OCI-LY7 (cell line): Measurements from ENCODE around the gene NOVA2. TPM values are rescaled to one million over a fixed set of nuclear protein-coding genes. Genes with fewer than 3 reads are reported as not detected.

Source experiments
- BruUV-seq: library from RNA; stranded (reverse); fragments of 400-500 nt; replicated peaks from 2 replicates; lab custom pipeline; 2021; lab: Mats Ljungman, UMichigan
- CTCF ChIA-PET: fragments of 300-600 bp; sonication (Branson Sonifier 250); formaldehyde crosslinking; loops from one replicate; lab custom pipeline; 2022; ENCODE audit warnings: antibody characterized with exemption; ENCODE audit not compliant: unreplicated experiment; lab: Charles Lee
- POLR2A ChIA-PET: fragments of 300-600 bp; sonication (Branson Sonifier 250); formaldehyde crosslinking; loops from one replicate; lab custom pipeline; 2022; ENCODE audit warnings: antibody characterized with exemption; lab: Charles Lee
- DNase-seq: peaks from one replicate; pipeline ENCODE4 v3.0.0-alpha.2; 2015; ENCODE audit warnings: low spot score
- H2AFZ ChIP-seq: fragments of 200-600 bp; sonication (generic), shearing (Covaris generic); 2 replicates; pipeline ENCODE4 v1.6.1; 2014; ENCODE audit warnings: mild to moderate bottlenecking, antibody characterized with exemption, low read length, moderate library complexity
- H3K27ac ChIP-seq: fragments of 200-600 bp; sonication (generic); 2 replicates; pipeline ENCODE4 v1.5.1; 2014; ENCODE audit warnings: mixed run types, low read depth, mild to moderate bottlenecking, moderate library complexity, low read length, inconsistent platforms; ENCODE audit not compliant: poor library complexity, severe bottlenecking
- H3K36me3 ChIP-seq: fragments of 200-600 bp; sonication (generic); 2 replicates; pipeline ENCODE4 v1.6.1; 2014; ENCODE audit warnings: mild to moderate bottlenecking, antibody characterized with exemption, low read length, moderate library complexity, mixed read lengths; ENCODE audit not compliant: insufficient read depth
- H3K4me1 ChIP-seq: fragments of 200-600 bp; sonication (generic); 2 replicates; pipeline ENCODE4 v1.5.1; 2014; ENCODE audit warnings: mild to moderate bottlenecking, low read length; ENCODE audit not compliant: insufficient read depth, poor library complexity, severe bottlenecking
- H3K4me2 ChIP-seq: fragments of 200-600 bp; sonication (generic); 2 replicates; pipeline ENCODE4 v1.6.1; 2014; ENCODE audit warnings: mild to moderate bottlenecking, low read length
- H3K4me3 ChIP-seq: fragments of 200-600 bp; sonication (generic); 2 replicates; pipeline ENCODE4 v1.5.1; 2014; ENCODE audit warnings: mild to moderate bottlenecking, low read depth, low read length; ENCODE audit not compliant: poor library complexity, severe bottlenecking
- H3K79me2 ChIP-seq: fragments of 200-600 bp; sonication (generic); 2 replicates; pipeline ENCODE4 v1.6.1; 2016; ENCODE audit warnings: low read depth, mild to moderate bottlenecking, low read length, moderate library complexity, mixed read lengths; ENCODE audit not compliant: insufficient read depth
- H3K9me2 ChIP-seq: fragments of 200-600 bp; sonication (generic); 2 replicates; pipeline ENCODE4 v1.6.1; 2016; ENCODE audit warnings: mild to moderate bottlenecking, low read length, mixed read lengths; ENCODE audit not compliant: insufficient read depth
- H3K9me3 ChIP-seq: fragments of 200-600 bp; sonication (generic); 2 replicates; pipeline ENCODE4 v1.6.1; 2014; ENCODE audit warnings: mild to moderate bottlenecking, mixed run types, low read length, mixed read lengths
- H4K20me1 ChIP-seq: fragments of 200-600 bp; sonication (generic); 2 replicates; pipeline ENCODE4 v1.6.1; 2014; ENCODE audit warnings: mild to moderate bottlenecking, antibody characterized with exemption, low read length, moderate library complexity, mixed read lengths; ENCODE audit not compliant: insufficient read depth
- CTCF ChIP-seq: fragments of 200-600 bp; sonication (generic); conservative IDR thresholded peaks from 2 replicates; pipeline ENCODE4 v1.5.1; 2014; ENCODE audit warnings: mild to moderate bottlenecking, antibody characterized with exemption, low read length, moderate library complexity, mixed read lengths
- EZH2phosphoT487 ChIP-seq: fragments of 200-600 bp; sonication (generic); IDR thresholded peaks from 2 replicates; pipeline ENCODE4 v1.6.1; 2018; ENCODE audit warnings: low read depth, borderline replicate concordance, mild to moderate bottlenecking, mixed run types, antibody characterized with exemption, low read length, moderate library complexity, mixed read lengths
- intact Hi-C: fragments of 100-400 bp; cut with micrococcal nuclease; formaldehyde crosslinking; loops from one replicate; pipeline ENCODE4 v1.10.0; 2022; ENCODE audit not compliant: unreplicated experiment
- total RNA-seq, 2 experiments: library from RNA; depleted of rRNA in 1 of 2; stranded (reverse); fragments of >200 nt in 1 of 2; shearing (Covaris generic) in 1 of 2; gene quantifications; 2 replicates each; pipeline ENCODE4 v1.2.3, GENCODE V29; 2014 to 2022

Gene NOVA2
- total RNA-seq, 2 experiments from 2014 or later, result 0.19 TPM; not detected in 1

GRCh38 chr19:45885556-45886426 lies 87.9 kb downstream of the NOVA2 start, which contains the start of gene IRF2BP1:
TSS of gene IRF2BP1 (minus strand) at chr19:45886141. CDS start at chr19:45885774, 367 bp downstream.
- no peaks in the 10 kb centered on the region for H3K9me2 ChIP-seq
- H4K20me1 ChIP-seq, result no peaks in the 10 kb centered on the region
- ChIA-PET CTCF (interaction anchor here (1.1 kb wide), 1 partner anchor 69 kb away, joined by 3 read pairs; no protein-coding TSS in a partner anchor), POLR2A (interaction anchor here (0.6 kb wide), 3 partner anchors 30 to 384 kb away, joined by 3 to 4 read pairs (median 4); partner anchors contain the start of gene CCDC61)
- H3K4me1 ChIP-seq, result peaks cover 44% of the 10 kb centered on the region
- peak; percentile 95 for DNase-seq
- H3K4me3 ChIP-seq, result peak within 1 kb of the TSS; percentile 98
- H3K36me3 ChIP-seq, result peaks cover 19% of the 10 kb centered on the region; the same call in 1 of the 2 replicates
- intact Hi-C loops, result loop anchor here (10.0 kb wide), 1 partner anchor 181 kb away; no protein-coding TSS in a partner anchor
- peaks cover 18% of the 10 kb centered on the region; the same call in 1 of the 2 replicates for H3K79me2 ChIP-seq
- no peak for TF ChIP-seq CTCF
- TF ChIP-seq EZH2phosphoT487, result no peak
- peak within 1 kb of the TSS; percentile 75 for H3K27ac ChIP-seq
- no TSS peak for BruUV-seq
- H3K9me3 ChIP-seq, result no peaks in the 10 kb centered on the region
- H2AFZ ChIP-seq, result peak within 1 kb of the TSS; percentile 53
- peak within 1 kb of the TSS; percentile 95 for H3K4me2 ChIP-seq

GRCh38 chr19:45884682-45885555 lies 88.7 kb downstream of the NOVA2 start:
- intact Hi-C loops, result loop anchor here (10.0 kb wide), 1 partner anchor 180 kb away; no protein-coding TSS in a partner anchor
- Histone ChIP-seq H3K79me2 (peaks cover 18% of the 10 kb centered on the region; the same call in 1 of the 2 replicates), H3K9me3 (no peaks in the 10 kb centered on the region), H4K20me1 (no peaks in the 10 kb centered on the region), H3K27ac (peak overlapping the region; percentile 75), H2AFZ (peak overlapping the region; percentile 7; the same call in 1 of the 2 replicates), H3K4me2 (peak overlapping the region; percentile 95), H3K4me1 (peaks cover 44% of the 10 kb centered on the region), H3K36me3 (peaks cover 13% of the 10 kb centered on the region; the same call in 1 of the 2 replicates), H3K9me2 (no peaks in the 10 kb centered on the region), H3K4me3 (peak overlapping the region; percentile 98)
- BruUV-seq, result no TSS peak
- DNase-seq, result no peak
- ChIA-PET POLR2A (no interaction called here), CTCF (interaction anchor here (1.1 kb wide), 1 partner anchor 68 kb away, joined by 3 read pairs; no protein-coding TSS in a partner anchor)
- TF ChIP-seq CTCF (no peak), EZH2phosphoT487 (no peak)
